Measurements from ENCODE around the gene RETN.

Gene RETN

DNA sequence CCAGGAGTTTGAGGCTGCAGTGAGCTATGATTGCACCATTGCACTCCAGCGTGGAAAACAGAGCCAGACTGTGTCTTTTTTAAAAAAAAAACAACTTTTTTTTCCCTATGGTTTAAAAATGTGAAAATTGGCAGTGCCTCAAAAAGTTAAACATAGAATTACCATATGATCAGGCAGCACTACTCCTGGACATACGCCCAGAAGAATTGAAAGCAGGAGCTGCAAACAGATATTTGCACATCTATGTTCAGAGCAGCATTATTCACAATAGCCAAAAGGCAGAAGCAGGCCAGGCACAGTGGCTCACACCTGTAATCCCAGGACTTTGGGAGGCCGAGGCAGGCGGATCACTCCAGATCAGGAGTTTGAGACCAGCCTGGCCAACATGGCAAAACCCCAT is 3.8 kb upstream of the RETN start:
- Histone ChIP-seq H3K36me3 (no peaks in the 10 kb centered on the region), H3K27me3 (peaks cover 0 to 36% of the 10 kb centered on the region in 2 donors), H3K4me1 (peaks cover 0 to 1% (median 0%) of the 10 kb centered on the region in 4 donors), H3K27ac (no peak overlapping the region), H3K9me3 (no peaks in the 10 kb centered on the region), H3K4me3 (no peak overlapping the region)
- no peak for DNase-seq
- TF ChIP-seq, protein P1, sequence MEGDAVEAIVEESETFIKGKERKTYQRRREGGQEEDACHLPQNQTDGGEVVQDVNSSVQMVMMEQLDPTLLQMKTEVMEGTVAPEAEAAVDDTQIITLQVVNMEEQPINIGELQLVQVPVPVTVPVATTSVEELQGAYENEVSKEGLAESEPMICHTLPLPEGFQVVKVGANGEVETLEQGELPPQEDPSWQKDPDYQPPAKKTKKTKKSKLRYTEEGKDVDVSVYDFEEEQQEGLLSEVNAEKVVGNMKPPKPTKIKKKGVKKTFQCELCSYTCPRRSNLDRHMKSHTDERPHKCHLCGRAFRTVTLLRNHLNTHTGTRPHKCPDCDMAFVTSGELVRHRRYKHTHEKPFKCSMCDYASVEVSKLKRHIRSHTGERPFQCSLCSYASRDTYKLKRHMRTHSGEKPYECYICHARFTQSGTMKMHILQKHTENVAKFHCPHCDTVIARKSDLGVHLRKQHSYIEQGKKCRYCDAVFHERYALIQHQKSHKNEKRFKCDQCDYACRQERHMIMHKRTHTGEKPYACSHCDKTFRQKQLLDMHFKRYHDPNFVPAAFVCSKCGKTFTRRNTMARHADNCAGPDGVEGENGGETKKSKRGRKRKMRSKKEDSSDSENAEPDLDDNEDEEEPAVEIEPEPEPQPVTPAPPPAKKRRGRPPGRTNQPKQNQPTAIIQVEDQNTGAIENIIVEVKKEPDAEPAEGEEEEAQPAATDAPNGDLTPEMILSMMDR (IDR thresholded peaks at IDR 0.05) = no peak
- intact Hi-C loops (cut with DNase I; ENCODE audit: low total_unique reads) = no loop called here

DNA sequence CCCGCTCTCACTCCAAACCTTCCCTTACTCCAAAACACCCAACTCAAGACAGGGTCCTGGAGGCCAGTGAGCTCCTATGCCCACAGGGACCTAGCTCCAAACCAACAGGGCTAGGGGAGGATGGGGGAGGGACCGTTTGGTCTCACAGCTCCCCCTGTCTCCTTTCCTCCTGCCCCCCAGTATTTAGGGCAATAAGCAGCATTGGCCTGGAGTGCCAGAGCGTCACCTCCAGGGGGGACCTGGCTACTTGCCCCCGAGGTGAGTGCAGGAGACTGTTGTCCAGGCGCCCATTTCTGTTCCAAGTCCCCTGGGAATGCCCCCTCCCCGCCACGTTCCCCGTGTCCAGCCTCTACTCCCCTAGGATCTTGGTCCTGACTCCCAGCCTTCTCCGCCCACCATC is 792 bp downstream of the RETN start:
- DNase-seq = no peak
- H3K27me3 ChIP-seq = peaks cover 0 to 43% of the 10 kb centered on the region in 2 donors
- intact Hi-C loops (cut with DNase I; ENCODE audit: low total_unique reads) = loop anchor here (10.0 kb wide), 1 partner anchor 315 kb away; no protein-coding TSS in a partner anchor
- TF ChIP-seq, protein P1 (IDR thresholded peaks at IDR 0.05) = no peak
- no peak overlapping the region for H3K4me3 ChIP-seq
- no peak overlapping the region for H3K27ac ChIP-seq
- H3K4me1 ChIP-seq = peaks cover 0 to 6% (median 0%) of the 10 kb centered on the region in 4 donors
- H3K36me3 ChIP-seq = no peaks in the 10 kb centered on the region
- no peaks in the 10 kb centered on the region for H3K9me3 ChIP-seq

DNA sequence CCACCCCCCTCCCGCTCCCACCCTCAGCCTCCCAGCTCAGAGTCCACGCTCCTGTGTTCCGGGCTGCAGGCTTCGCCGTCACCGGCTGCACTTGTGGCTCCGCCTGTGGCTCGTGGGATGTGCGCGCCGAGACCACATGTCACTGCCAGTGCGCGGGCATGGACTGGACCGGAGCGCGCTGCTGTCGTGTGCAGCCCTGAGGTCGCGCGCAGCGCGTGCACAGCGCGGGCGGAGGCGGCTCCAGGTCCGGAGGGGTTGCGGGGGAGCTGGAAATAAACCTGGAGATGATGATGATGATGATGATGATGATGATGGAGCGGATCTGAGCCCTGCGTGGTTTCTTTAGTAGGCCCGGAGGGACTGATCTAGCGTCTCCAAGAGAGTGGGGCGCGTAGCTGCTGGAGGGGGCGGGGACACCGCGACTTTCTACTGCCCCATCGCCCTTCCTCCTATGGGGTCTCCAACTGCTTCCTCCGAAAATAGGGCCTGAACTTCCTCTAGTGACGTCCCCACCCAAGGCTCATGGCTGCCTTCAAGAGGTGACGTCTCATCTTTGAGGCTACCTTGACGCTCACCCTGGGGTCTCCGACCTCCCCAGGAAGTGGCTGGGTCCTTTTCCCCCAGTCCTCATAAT is 1.4 kb downstream of the RETN start:
- H3K36me3 ChIP-seq = no peaks in the 10 kb centered on the region
- no peaks in the 10 kb centered on the region for H3K9me3 ChIP-seq
- H3K27me3 ChIP-seq = peaks cover 0 to 43% of the 10 kb centered on the region in 2 donors
- DNase-seq = no peak
- no peak overlapping the region for H3K4me3 ChIP-seq
- intact Hi-C loops (cut with DNase I; ENCODE audit: low total_unique reads) = loop anchor here (10.0 kb wide), 1 partner anchor 315 kb away; no protein-coding TSS in a partner anchor
- H3K4me1 ChIP-seq = peaks cover 0 to 6% (median 0%) of the 10 kb centered on the region in 4 donors
- no peak overlapping the region for H3K27ac ChIP-seq
- TF ChIP-seq, protein P1 (IDR thresholded peaks at IDR 0.05) = no peak

DNA sequence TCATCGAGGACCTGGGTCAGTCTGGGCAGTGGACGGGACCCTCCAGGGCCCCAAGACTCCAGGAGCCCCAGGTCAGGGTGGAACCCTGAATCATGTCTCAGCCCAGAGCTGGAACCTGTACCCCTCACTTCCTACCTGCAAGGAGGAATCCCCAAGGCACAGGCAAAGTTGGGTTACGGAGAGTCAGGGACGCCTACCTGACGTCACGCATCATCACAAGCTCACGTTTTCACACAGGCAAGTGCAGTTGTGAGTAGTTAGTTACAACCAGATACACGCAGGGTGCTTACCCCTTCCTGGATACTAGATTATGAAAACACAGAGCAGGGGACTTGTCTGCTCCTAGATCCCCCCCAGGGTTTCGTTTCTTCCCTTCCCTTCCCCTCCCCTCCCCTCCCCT is 1.9 kb downstream of the RETN start:
- intact Hi-C loops (cut with DNase I; ENCODE audit: low total_unique reads) = loop anchor here (10.0 kb wide), 1 partner anchor 316 kb away; no protein-coding TSS in a partner anchor
- TF ChIP-seq, protein P1 (IDR thresholded peaks at IDR 0.05) = no peak
- Histone ChIP-seq H3K9me3 (no peaks in the 10 kb centered on the region), H3K4me3 (no peak overlapping the region), H3K4me1 (peaks cover 0 to 6% (median 0%) of the 10 kb centered on the region in 4 donors), H3K27ac (no peak overlapping the region), H3K36me3 (no peaks in the 10 kb centered on the region), H3K27me3 (peaks cover 0 to 43% of the 10 kb centered on the region in 2 donors)
- DNase-seq = no peak

DNA sequence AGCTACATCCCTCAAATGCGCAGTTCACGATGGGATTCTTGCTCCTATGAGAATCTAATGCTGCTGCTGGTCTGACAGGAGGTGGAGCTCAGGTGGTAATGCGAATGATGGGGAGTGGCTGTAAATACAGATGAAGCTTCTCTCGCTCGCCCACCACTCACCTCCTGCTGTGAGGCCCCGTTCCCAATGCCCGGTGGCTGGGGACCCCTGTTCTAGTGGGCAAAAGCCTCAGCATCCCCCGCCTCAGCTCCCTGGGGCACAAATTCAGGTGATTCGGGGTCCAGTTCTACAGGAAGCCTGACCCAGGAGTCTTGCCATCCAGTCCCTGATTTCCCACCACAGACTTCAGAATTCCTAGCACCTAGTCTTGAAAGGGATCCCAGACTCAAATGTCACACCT is 3.7 kb downstream of the RETN start:
- TF ChIP-seq, protein P1 (IDR thresholded peaks at IDR 0.05) = no peak
- intact Hi-C loops (cut with DNase I; ENCODE audit: low total_unique reads) = loop anchor here (10.0 kb wide), 1 partner anchor 318 kb away; no protein-coding TSS in a partner anchor
- peaks cover 0 to 58% of the 10 kb centered on the region in 2 donors for H3K27me3 ChIP-seq

More for the DNA sequence above, 3.7 kb downstream of the RETN start:
- Histone ChIP-seq H3K9me3 (no peaks in the 10 kb centered on the region), H3K36me3 (no peaks in the 10 kb centered on the region), H3K4me3 (no peak overlapping the region), H3K27ac (no peak overlapping the region), H3K4me1 (peaks cover 0 to 6% (median 0%) of the 10 kb centered on the region in 4 donors)
- DNase-seq = no peak
